Stimulated activated CD8-positive, alpha-beta memory T cell treated with anti-CD3 and anti-CD28 coated beads, Interleukin-7, amount 100 ng/mL, for 4 hours (primary cell): ENCODE results near the gene FOXQ1.

Experiments
- DNase-seq, 2 donors: peaks; one replicate each; pipeline ENCODE4 v3.0.0-alpha.2; 2020; ENCODE audit warnings: low read depth in 2 of 2

The FOXQ1 gene

DNA sequence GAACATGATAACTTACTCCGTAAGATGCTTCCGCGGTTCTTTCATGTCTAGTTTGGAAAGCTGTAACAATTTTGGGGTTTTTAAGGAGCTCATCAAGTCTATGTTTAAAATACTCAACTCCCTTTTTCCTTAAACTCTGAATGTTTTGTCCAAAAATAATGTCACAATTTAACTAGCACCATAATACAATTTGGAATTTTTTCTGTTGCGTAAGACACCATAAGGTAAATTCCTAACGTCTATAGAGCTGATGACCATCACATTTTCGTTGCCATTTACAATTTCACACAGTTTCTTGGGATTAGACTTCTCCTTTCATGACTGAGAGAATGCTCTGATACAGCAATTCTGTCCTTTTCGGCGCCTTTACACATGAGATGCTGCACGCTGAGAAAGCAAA, 50.7 kb downstream of the FOXQ1 start:
- DNase-seq: no peak

DNA sequence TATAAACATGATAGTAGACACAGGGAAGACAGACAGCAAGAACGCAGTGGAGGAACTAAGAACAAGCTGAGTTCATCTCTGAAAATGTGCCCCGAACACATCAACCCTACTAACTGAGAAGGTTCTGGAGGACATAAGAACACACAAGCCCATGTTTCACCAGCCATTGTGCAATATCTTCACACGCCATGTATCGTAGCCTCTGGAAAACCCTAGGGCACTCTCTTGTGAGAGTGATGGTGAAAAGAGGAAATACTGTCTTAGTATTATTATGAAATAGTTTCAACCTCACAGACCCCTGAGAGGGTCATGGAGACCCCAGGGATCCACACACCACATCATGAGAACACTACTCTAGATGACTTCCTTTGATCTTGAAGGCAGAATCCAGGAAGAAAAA, 51.4 kb downstream of the FOXQ1 start:
- DNase-seq: no peak

DNA sequence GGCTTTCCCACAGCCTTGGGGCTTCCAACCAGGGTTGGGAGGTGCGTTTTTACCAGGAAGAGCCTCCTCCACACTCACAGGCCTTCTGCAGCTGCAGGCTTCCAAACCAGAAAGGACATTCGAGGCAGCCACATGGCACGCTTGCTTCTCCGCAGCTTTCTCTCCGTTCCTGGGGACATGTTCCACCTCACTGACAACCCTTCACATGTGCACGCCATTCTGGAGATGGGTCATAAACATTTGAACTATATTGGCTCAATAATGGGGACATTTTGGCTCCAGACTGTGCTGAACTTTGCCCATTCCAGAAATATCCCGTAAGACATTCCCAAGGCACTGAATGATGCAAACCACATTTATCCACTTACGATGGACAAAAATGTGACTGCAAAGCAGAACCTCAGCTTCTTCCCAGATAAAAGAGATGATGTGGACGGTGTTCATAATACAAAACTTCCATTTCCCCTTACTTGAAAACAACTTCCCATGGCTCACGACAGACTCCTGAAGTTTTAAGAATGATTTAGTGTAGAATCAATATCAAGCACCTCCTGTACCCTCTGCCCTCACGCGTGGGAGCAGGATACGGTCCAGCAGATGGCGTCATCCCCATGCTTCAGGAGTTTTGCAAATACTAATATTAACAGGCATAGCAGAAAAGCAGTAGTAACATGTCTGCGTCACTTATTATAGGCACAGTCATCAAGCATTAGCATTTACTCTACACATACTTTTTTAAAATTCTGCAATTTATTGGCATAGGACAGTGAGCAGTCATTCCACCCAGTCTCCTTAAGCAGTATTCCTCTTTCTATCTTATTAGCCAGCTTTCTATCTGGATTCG, 52.1 kb downstream of the FOXQ1 start:
- DNase-seq: no peak
